Measurements from ENCODE around the gene KLF9. TPM values are rescaled to one million over a fixed set of nuclear protein-coding genes. Genes with fewer than 3 reads are reported as not detected.

The KLF9 gene
- total and polyA plus RNA-seq, 9 of the 15 experiments (the other 6 are each of a cell fraction or from before 2014, with no cell fraction given): 3.3 to 11.9 (median 6.9) TPM

DNA sequence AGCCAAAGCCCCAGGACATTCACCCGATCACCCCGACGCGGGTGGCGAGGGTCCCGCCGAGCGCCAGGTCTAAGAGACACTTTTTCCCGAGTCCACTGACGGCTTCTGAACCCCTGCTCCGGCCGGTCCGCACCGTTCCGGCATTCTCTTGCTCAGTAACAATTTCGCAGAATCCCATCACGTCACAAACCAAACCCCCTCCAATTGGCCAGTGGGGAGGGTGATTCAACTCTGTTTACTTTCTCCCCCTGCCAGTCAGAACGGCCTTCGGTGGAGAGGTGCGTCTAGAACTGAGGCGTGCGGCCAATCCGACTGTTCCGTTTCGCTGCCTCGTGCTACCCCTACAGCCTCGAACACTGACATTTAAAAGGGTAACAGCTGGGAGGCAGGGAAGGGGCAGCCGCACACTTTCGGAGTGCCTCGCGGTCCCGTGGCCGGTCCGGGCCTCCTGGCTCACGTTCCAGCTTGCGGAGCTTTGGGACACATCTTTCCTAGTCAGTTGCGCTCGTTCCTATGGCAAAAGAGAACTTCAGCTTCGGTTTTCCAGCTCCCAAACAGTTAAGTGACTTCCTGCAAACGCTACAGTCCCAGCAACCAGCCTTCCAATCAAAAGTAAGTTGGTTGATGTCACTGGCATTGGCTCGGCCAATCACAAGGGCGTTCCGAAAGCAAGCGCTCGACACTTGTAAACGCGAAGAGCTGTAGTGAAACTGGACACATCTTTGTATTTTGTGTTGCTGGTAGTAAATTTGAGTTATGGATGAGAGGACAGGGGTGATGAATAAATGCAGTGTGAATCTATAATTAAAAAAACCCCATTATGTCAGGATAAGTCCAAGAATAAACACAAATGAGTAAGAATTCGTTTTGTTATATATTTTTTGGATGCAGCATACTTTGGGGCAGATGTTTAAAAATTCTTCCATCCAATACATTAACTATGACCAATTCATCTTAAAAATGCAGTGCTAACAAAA lies at the start of gene KLF9 (continued):
- TF ChIP-seq, protein P1, sequence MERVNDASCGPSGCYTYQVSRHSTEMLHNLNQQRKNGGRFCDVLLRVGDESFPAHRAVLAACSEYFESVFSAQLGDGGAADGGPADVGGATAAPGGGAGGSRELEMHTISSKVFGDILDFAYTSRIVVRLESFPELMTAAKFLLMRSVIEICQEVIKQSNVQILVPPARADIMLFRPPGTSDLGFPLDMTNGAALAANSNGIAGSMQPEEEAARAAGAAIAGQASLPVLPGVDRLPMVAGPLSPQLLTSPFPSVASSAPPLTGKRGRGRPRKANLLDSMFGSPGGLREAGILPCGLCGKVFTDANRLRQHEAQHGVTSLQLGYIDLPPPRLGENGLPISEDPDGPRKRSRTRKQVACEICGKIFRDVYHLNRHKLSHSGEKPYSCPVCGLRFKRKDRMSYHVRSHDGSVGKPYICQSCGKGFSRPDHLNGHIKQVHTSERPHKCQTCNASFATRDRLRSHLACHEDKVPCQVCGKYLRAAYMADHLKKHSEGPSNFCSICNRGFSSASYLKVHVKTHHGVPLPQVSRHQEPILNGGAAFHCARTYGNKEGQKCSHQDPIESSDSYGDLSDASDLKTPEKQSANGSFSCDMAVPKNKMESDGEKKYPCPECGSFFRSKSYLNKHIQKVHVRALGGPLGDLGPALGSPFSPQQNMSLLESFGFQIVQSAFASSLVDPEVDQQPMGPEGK (CRISPR knock-in tag; IDR thresholded peaks at IDR 0.05; ENCODE audit: borderline replicate concordance): no peak
- TF ChIP-seq NUFIP1 (IDR thresholded peaks at IDR 0.05; ENCODE audit: partially characterized antibody): no peak
- no peak for TF ChIP-seq ZNF668 (CRISPR knock-in tag; IDR thresholded peaks at IDR 0.05)
- no peak for TF ChIP-seq ZNF184 (CRISPR knock-in tag; IDR thresholded peaks at IDR 0.05)
- TF ChIP-seq, protein P2, sequence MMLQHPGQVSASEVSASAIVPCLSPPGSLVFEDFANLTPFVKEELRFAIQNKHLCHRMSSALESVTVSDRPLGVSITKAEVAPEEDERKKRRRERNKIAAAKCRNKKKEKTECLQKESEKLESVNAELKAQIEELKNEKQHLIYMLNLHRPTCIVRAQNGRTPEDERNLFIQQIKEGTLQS (IDR thresholded peaks at IDR 0.05): peak; percentile 71
- TF ChIP-seq, protein P2 (CRISPR knock-in tag; conservative IDR thresholded peaks at IDR 0.05): peak; percentile 68; the same call in 1 of the 2 replicates
- TF ChIP-seq ETV5 (CRISPR knock-in tag; IDR thresholded peaks at IDR 0.05; ENCODE audit: low read depth): no peak; the same call in 1 of the 2 replicates
- TF ChIP-seq RBM34 (IDR thresholded peaks at IDR 0.05; ENCODE audit: borderline replicate concordance, insufficient read depth, low read length): no peak
- TF ChIP-seq ZNF444 (CRISPR knock-in tag; IDR thresholded peaks at IDR 0.05): no peak
- no peak for TF ChIP-seq ARID2 (IDR thresholded peaks at IDR 0.05)
- TF ChIP-seq L3MBTL2 (IDR thresholded peaks at IDR 0.05): peak; percentile 99
- no peak for TF ChIP-seq DNMT1 (IDR thresholded peaks at IDR 0.05)
- TF ChIP-seq TAF15 (IDR thresholded peaks at IDR 0.05; ENCODE audit: low read depth, low read length): no peak
- peak; percentile 86 for TF ChIP-seq POLR2A (conservative IDR thresholded peaks at IDR 0.05)
- no peak for TF ChIP-seq NFE2L1 (tag; IDR thresholded peaks at IDR 0.05; ENCODE audit: borderline replicate concordance, low read depth)
- peak; percentile 52 to 63; a peak in 2 of 4 replicates for TF ChIP-seq MAZ (CRISPR knock-in tag; conservative IDR thresholded peaks at IDR 0.05 in 1 of 2, IDR thresholded peaks at IDR 0.05 in 1 of 2)
- 0 out of 2 replicates have a peak, but pooled peaks have one; percentile 26 for TF ChIP-seq CEBPG (CRISPR knock-in tag; IDR thresholded peaks at IDR 0.05)
- no peak for TF ChIP-seq CEBPG (tag; conservative IDR thresholded peaks at IDR 0.05 in 1 of 2, IDR thresholded peaks at IDR 0.05 in 1 of 2)
- no peak for TF ChIP-seq HEY1 (CRISPR knock-in tag; IDR thresholded peaks at IDR 0.05; ENCODE audit: borderline replicate concordance)
- TF ChIP-seq ATF1 (CRISPR knock-in tag; IDR thresholded peaks at IDR 0.05): peak; percentile 18; the same call in 1 of the 2 replicates
- TF ChIP-seq ATF1 (tag; IDR thresholded peaks at IDR 0.05): peak; percentile 93
- TF ChIP-seq DDX20 (tag; IDR thresholded peaks at IDR 0.05; ENCODE audit: low read depth): no peak
- no peak for TF ChIP-seq GABPB2 (CRISPR knock-in tag; conservative IDR thresholded peaks at IDR 0.05)
- TF ChIP-seq EWSR1 (IDR thresholded peaks at IDR 0.05; ENCODE audit: borderline replicate concordance, low read depth, partially characterized antibody): no peak
- no peak for TF ChIP-seq TRIM28 (IDR thresholded peaks at IDR 0.05)
- TF ChIP-seq CBFB (CRISPR knock-in tag; IDR thresholded peaks at IDR 0.05): peak; percentile 89; the same call in 1 of the 2 replicates
- no peak for TF ChIP-seq TCF15 (CRISPR knock-in tag; IDR thresholded peaks at IDR 0.05)
